Kidney (tissue), 14 donors: ENCODE results near the gene ARRDC4. TPM values are rescaled to one million over a fixed set of nuclear protein-coding genes. Genes with fewer than 3 reads are reported as not detected.

Source experiments
- DNase-seq, 5 donors: peaks; one replicate each; pipeline ENCODE4 v3.0.0-alpha.2; 2013 to 2020
- FAIRE-seq: peaks from 2 replicates; lab custom pipeline; 2012; peaks lifted over from hg19 to GRCh38; lab: Jason Lieb, UNC
- H3K27ac ChIP-seq, 2 donors: one replicate each; pipeline ENCODE4 v1.7.0; 2013; ENCODE audit warnings: low read depth in 2 of 2, low read length in 2 of 2, inconsistent platforms in 1 of 2
- H3K27me3 ChIP-seq: one replicate; pipeline ENCODE4 v1.7.1; 2013; ENCODE audit warnings: low read length, inconsistent platforms; ENCODE audit not compliant: control insufficient read depth, insufficient read depth
- H3K36me3 ChIP-seq, 3 donors: one replicate each; pipeline versions ENCODE4 v1.7.0 to v1.7.1; 2013; ENCODE audit warnings: low read length in 3 of 3, control low read depth in 1 of 3, inconsistent platforms in 1 of 3; ENCODE audit not compliant: insufficient read depth in 3 of 3, control insufficient read depth in 2 of 3
- H3K4me1 ChIP-seq, 3 donors: one replicate each; pipeline versions ENCODE4 v1.7.0 to v1.7.1; 2013; ENCODE audit warnings: low read length in 3 of 3, inconsistent platforms in 1 of 3, low read depth in 1 of 3; ENCODE audit not compliant: control insufficient read depth in 2 of 3, insufficient read depth in 2 of 3
- H3K4me3 ChIP-seq, 3 donors: one replicate each; pipeline versions ENCODE4 v1.7.0 to v1.8.1; 2013; ENCODE audit warnings: low read length in 3 of 3, control low read depth in 1 of 3, inconsistent platforms in 1 of 3
- H3K9ac ChIP-seq, 3 donors: one replicate each; pipeline versions ENCODE4 v1.7.0 to v1.7.1; 2013; ENCODE audit warnings: low read length in 3 of 3, control low read depth in 1 of 3, inconsistent platforms in 1 of 3
- H3K9me3 ChIP-seq, 3 donors: one replicate each; pipeline versions ENCODE4 v1.7.0 to v1.7.1; 2013; ENCODE audit warnings: low read length in 3 of 3, control low read depth in 1 of 3, inconsistent platforms in 1 of 3; ENCODE audit not compliant: control insufficient read depth in 2 of 3, insufficient read depth in 1 of 3
- CTCF ChIP-seq: IDR thresholded peaks from 3 replicates; pipeline ENCODE4 v1.5.1; 2012; ENCODE audit warnings: mild to moderate bottlenecking, moderate library complexity, borderline replicate concordance; ENCODE audit not compliant: insufficient read depth; ENCODE audit errors: extremely low read depth
- intact Hi-C: fragments of 100-400 bp; cut with DNase I; formaldehyde crosslinking; loops from one replicate; pipeline ENCODE4 v1.11.1; 2022
- polyA plus RNA-seq: library from polyadenylated mRNA; stranded (reverse); fragments of 350-450 nt; fragmentation: Illumina TruSeq; extraction: RNeasy Lipid Tissue Mini Kit (QIAGEN cat#74804); gene quantifications from one replicate; pipeline ENCODE4 v1.2.3, GENCODE V29; 2014; ENCODE audit warnings: low read depth, low replicate concordance; ENCODE audit not compliant: insufficient read depth
- total RNA-seq: library from RNA; stranded (reverse); fragmentation: NEBNext Ultra II Directional; extraction: Animal tissue kit (Norgen Biotek cat#: 25700); gene quantifications from one replicate; pipeline ENCODE4 v1.2.1, GENCODE V29; 2021
- donor health status: control.
- donor health status: control.
- donor health status: control.
- donor health status: control.
- donor health status: control.
- donor health status: DM: yes; HTN: yes; CAD: no.
- donor health status: Normal renal cell carcinoma (clear cell type).

Gene ARRDC4
- total and polyA plus RNA-seq, 2 donors from 2014 or later: 20.9 to 48.7 TPM

GRCh38 chr15:97993310-97993738 lies 32.8 kb downstream of the ARRDC4 start:
- Histone ChIP-seq H3K36me3 (no peaks in the 10 kb centered on the region), H3K4me1 (no peaks in the 10 kb centered on the region), H3K27me3 (no peaks in the 10 kb centered on the region), H3K4me3 (no peak overlapping the region), H3K9ac (no peak overlapping the region), H3K9me3 (no peaks in the 10 kb centered on the region), H3K27ac (no peak overlapping the region)
- no peak for FAIRE-seq
- no peak for DNase-seq
- no peak for TF ChIP-seq CTCF
- intact Hi-C loops: no loop called here

- Histone ChIP-seq H3K36me3 (no peaks in the 10 kb centered on the region), H3K4me3 (no peak overlapping the region), H3K9me3 (no peaks in the 10 kb centered on the region), H3K9ac (no peak overlapping the region), H3K27ac (no peak overlapping the region), H3K4me1 (no peaks in the 10 kb centered on the region), H3K27me3 (no peaks in the 10 kb centered on the region)
- intact Hi-C loops: no loop called here
- FAIRE-seq (no peak), DNase-seq (no peak)
- no peak for TF ChIP-seq CTCF
Measured at GRCh38 chr15:97994236-97994635, 33.7 kb downstream of the ARRDC4 start.

GRCh38 chr15:97995192-97995591 lies 34.7 kb downstream of the ARRDC4 start:
- DNase-seq (no peak), FAIRE-seq (no peak)
- Histone ChIP-seq H3K9me3 (no peaks in the 10 kb centered on the region), H3K27me3 (no peaks in the 10 kb centered on the region), H3K36me3 (no peaks in the 10 kb centered on the region), H3K9ac (no peak overlapping the region), H3K4me3 (no peak overlapping the region), H3K4me1 (no peaks in the 10 kb centered on the region), H3K27ac (no peak overlapping the region)
- TF ChIP-seq CTCF: no peak
- intact Hi-C loops: no loop called here
